SK-N-SH treated with all-trans-retinoic acid at 6 μM for 48 hours (cell line): ENCODE results near the gene ZNF19.

Source experiments
- ATAC-seq: fragments of 200-7000 bp; cut with Tn5 transposase; 3 replicates; pipeline ENCODE4 v1.9.1; 2020; ENCODE audit warnings: mild to moderate bottlenecking, moderate library complexity
- ARNTL ChIP-seq: fragments of 450-650 bp; formaldehyde crosslinking; IDR thresholded peaks from 2 replicates; pipeline ENCODE4 v1.5.0; 2020; ENCODE audit warnings: low read depth, mild to moderate bottlenecking, moderate library complexity, borderline replicate concordance
- CSRNP3 ChIP-seq: fragments of 250-450 bp; sonication (Bioruptor Pico); IDR thresholded peaks from 2 replicates; pipeline ENCODE4 v1.5.1; 2021; ENCODE audit warnings: mild to moderate bottlenecking, moderate library complexity
- ESRRG ChIP-seq: fragments of 250-450 bp; sonication (Bioruptor Pico); IDR thresholded peaks from 2 replicates; pipeline ENCODE4 v1.6.1; 2021; ENCODE audit warnings: mild to moderate bottlenecking
- GLIS3 ChIP-seq: fragments of 250-450 bp; sonication (Bioruptor Pico); IDR thresholded peaks from 2 replicates; pipeline ENCODE4 v1.5.0; 2020; ENCODE audit warnings: mild to moderate bottlenecking, moderate library complexity
- ISL1 ChIP-seq: fragments of 250-450 bp; sonication (Bioruptor Pico); IDR thresholded peaks from 2 replicates; pipeline ENCODE4 v2.1.2; 2022; ENCODE audit warnings: mild to moderate bottlenecking, moderate library complexity
- PATZ1 ChIP-seq: fragments of 250-450 bp; sonication (Bioruptor Pico); IDR thresholded peaks from 2 replicates; pipeline ENCODE4 v1.8.0; 2020; ENCODE audit warnings: mild to moderate bottlenecking, moderate library complexity, borderline replicate concordance
- POU6F1 ChIP-seq: fragments of 250-450 bp; sonication (Bioruptor Pico); IDR thresholded peaks from 2 replicates; pipeline ENCODE4 v1.8.0; 2021; ENCODE audit warnings: low read depth, mild to moderate bottlenecking, moderate library complexity, borderline replicate concordance
- PPARA ChIP-seq: fragments of 250-450 bp; sonication (Bioruptor Pico); IDR thresholded peaks from 2 replicates; pipeline ENCODE4 v1.5.0; 2020; ENCODE audit warnings: mild to moderate bottlenecking, borderline replicate concordance
- RARB ChIP-seq: fragments of 250-450 bp; sonication (Bioruptor Pico); IDR thresholded peaks from 2 replicates; pipeline ENCODE4 v1.8.0; 2021; ENCODE audit warnings: mild to moderate bottlenecking, moderate library complexity
- SNAI2 ChIP-seq: fragments of 250-450 bp; sonication (Bioruptor Pico); IDR thresholded peaks from 2 replicates; pipeline ENCODE4 v1.5.0; 2020; ENCODE audit warnings: mild to moderate bottlenecking, moderate library complexity
- TCF4 ChIP-seq: fragments of 250-450 bp; sonication (Bioruptor Pico); IDR thresholded peaks from 2 replicates; pipeline ENCODE4 v1.8.0; 2021; ENCODE audit warnings: mild to moderate bottlenecking, moderate library complexity, borderline replicate concordance
- TSHZ2 ChIP-seq: fragments of 250-450 bp; sonication (Bioruptor Pico); IDR thresholded peaks from 2 replicates; pipeline ENCODE4 v1.5.0; 2020; ENCODE audit warnings: mild to moderate bottlenecking, moderate library complexity
- ZC3H10 ChIP-seq: fragments of 250-450 bp; sonication (Bioruptor Pico); IDR thresholded peaks from 2 replicates; pipeline ENCODE4 v1.5.1; 2021; ENCODE audit warnings: mild to moderate bottlenecking, moderate library complexity
- ZNF565 ChIP-seq: fragments of 450-650 bp; formaldehyde crosslinking; conservative IDR thresholded peaks from 2 replicates; pipeline ENCODE4 v1.5.0; 2020; ENCODE audit warnings: low read depth, mild to moderate bottlenecking, moderate library complexity
- TF ChIP-seq, protein P1 (sequence below): fragments of 250-450 bp; sonication (Bioruptor Pico); IDR thresholded peaks from 2 replicates; pipeline ENCODE4 v1.5.1; 2020; ENCODE audit warnings: low read depth, mild to moderate bottlenecking, moderate library complexity

Gene ZNF19

GRCh38 chr16:71426069-71426879 lies 62.9 kb downstream of the ZNF19 start:
- peak; percentile 95 for ATAC-seq

GRCh38 chr16:71425746-71426068 lies 63.4 kb downstream of the ZNF19 start:
- TF ChIP-seq GLIS3 (CRISPR knock-in tag) (no peak), ZNF565 (no peak), SNAI2 (CRISPR knock-in tag) (no peak), PPARA (CRISPR knock-in tag) (no peak), ISL1 (CRISPR knock-in tag) (no peak), ZC3H10 (CRISPR knock-in tag) (no peak), TSHZ2 (CRISPR knock-in tag) (no peak), TCF4 (CRISPR knock-in tag) (no peak), ESRRG (CRISPR knock-in tag) (no peak), ARNTL (CRISPR knock-in tag) (no peak)
- TF ChIP-seq, all 23 proteins: peak for 0
- no peak for ATAC-seq

More at GRCh38 chr16:71426069-71426879, 62.9 kb downstream of the ZNF19 start:
- TF ChIP-seq PATZ1 (CRISPR knock-in tag) (peak; percentile 38; the same call in 1 of the 2 replicates), RARB (CRISPR knock-in tag) (no peak)

- no peak for TF ChIP-seq POU6F1
- TF ChIP-seq GLIS3 (CRISPR knock-in tag), result no peak
- TF ChIP-seq TSHZ2 (CRISPR knock-in tag), result no peak
- no peak for TF ChIP-seq RARB (CRISPR knock-in tag)
- TF ChIP-seq CSRNP3, result no peak
- no peak for TF ChIP-seq ISL1 (CRISPR knock-in tag)
- TF ChIP-seq ZNF565, result no peak
- TF ChIP-seq, protein P1, sequence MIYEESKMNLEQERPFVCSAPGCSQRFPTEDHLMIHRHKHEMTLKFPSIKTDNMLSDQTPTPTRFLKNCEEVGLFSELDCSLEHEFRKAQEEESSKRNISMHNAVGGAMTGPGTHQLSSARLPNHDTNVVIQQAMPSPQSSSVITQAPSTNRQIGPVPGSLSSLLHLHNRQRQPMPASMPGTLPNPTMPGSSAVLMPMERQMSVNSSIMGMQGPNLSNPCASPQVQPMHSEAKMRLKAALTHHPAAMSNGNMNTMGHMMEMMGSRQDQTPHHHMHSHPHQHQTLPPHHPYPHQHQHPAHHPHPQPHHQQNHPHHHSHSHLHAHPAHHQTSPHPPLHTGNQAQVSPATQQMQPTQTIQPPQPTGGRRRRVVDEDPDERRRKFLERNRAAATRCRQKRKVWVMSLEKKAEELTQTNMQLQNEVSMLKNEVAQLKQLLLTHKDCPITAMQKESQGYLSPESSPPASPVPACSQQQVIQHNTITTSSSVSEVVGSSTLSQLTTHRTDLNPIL (CRISPR knock-in tag), result no peak
- TF ChIP-seq, all 23 proteins: peak for 0
- ATAC-seq, result no peak
Observed at GRCh38 chr16:71424626-71425025, 64.5 kb downstream of the ZNF19 start.
